ENCODE results near the gene CNNM4.

DNA sequence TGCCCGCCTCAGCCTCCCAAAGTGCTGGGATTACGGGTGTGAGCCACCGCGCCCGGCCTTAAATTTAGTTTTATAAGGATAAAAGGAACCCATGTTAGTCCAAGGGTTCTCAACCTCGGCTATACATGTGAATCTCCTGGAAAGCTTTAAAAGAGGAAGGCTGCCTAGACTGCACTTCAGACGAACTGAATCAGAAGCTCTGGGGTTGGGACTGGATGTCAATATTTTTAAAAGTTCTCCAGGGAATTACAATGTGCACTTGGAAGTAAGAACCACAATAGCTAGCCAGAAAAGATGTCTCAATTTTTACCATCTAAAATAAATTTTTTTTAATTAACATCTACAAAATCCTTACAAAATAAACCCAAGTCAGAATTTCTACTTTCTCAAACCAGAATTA lies 31.0 kb upstream of the CNNM4 start:
- no peak for TF ChIP-seq GATA2 (IDR thresholded peaks at IDR 0.05; ENCODE audit: low read depth, low read length)
- no peak for TF ChIP-seq GATA3 (IDR thresholded peaks at IDR 0.05; ENCODE audit: low read depth, low read length)

Measured in SH-SY5Y (cell line).